H9 (cell line): Measurements from ENCODE around the gene STX8. TPM values are rescaled to one million over a fixed set of nuclear protein-coding genes. Genes with fewer than 3 reads are reported as not detected.

Source experiments
- DNase-seq: peaks from one replicate; pipeline ENCODE4 v3.0.0-alpha.2; 2017
- H2AFZ ChIP-seq: one replicate; pipeline ENCODE4 v1.6.1; 2013; ENCODE audit warnings: mild to moderate bottlenecking, low read length, control low read depth, moderate library complexity
- H2AK5ac ChIP-seq: 2 replicates; pipeline ENCODE4 v1.6.1; 2013; ENCODE audit warnings: low read length, control low read depth, mixed read lengths; ENCODE audit not compliant: insufficient read length
- H2BK120ac ChIP-seq: one replicate; pipeline ENCODE4 v1.6.1; 2013; ENCODE audit warnings: low read depth, mild to moderate bottlenecking, low read length, control low read depth, inconsistent platforms; ENCODE audit not compliant: poor library complexity, severe bottlenecking
- H2BK12ac ChIP-seq: 2 replicates; pipeline ENCODE4 v1.6.1; 2013; ENCODE audit warnings: low read length, control low read depth, mixed read lengths, low read depth; ENCODE audit not compliant: insufficient read length
- H2BK15ac ChIP-seq: 2 replicates; pipeline ENCODE4 v1.6.1; 2013; ENCODE audit warnings: low read depth, low read length, control low read depth
- H2BK20ac ChIP-seq: one replicate; pipeline ENCODE4 v1.6.1; 2013; ENCODE audit warnings: low read depth, mild to moderate bottlenecking, low read length, control low read depth, inconsistent platforms; ENCODE audit not compliant: poor library complexity, severe bottlenecking
- H2BK5ac ChIP-seq: 2 replicates; pipeline ENCODE4 v1.6.1; 2013; ENCODE audit warnings: low read length, control low read depth, mixed read lengths; ENCODE audit not compliant: insufficient read length
- H3K14ac ChIP-seq: 2 replicates; pipeline ENCODE4 v1.6.1; 2013; ENCODE audit warnings: low read length, control low read depth; ENCODE audit not compliant: insufficient read depth
- H3K18ac ChIP-seq: 2 replicates; pipeline ENCODE4 v1.6.1; 2013; ENCODE audit warnings: low read depth, mild to moderate bottlenecking, mixed read lengths, low read length, control low read depth; ENCODE audit not compliant: insufficient read length
- H3K23ac ChIP-seq: 2 replicates; pipeline ENCODE4 v1.6.1; 2013; ENCODE audit warnings: low read length, control low read depth, mixed read lengths, low read depth; ENCODE audit not compliant: insufficient read length
- H3K23me2 ChIP-seq: 2 replicates; pipeline ENCODE4 v1.6.1; 2013; ENCODE audit warnings: low read depth, mild to moderate bottlenecking, mixed read lengths, low read length, control low read depth; ENCODE audit not compliant: insufficient read length, poor library complexity, severe bottlenecking
- H3K27ac ChIP-seq: 2 replicates; pipeline ENCODE4 v1.5.1; 2013; ENCODE audit warnings: low read length, control low read depth, mixed read lengths, low read depth; ENCODE audit not compliant: insufficient read length
- H3K27me3 ChIP-seq: 2 replicates; pipeline ENCODE4 v1.6.1; 2013; ENCODE audit warnings: low read length, control low read depth, inconsistent platforms; ENCODE audit not compliant: insufficient read depth
- H3K4ac ChIP-seq: 2 replicates; pipeline ENCODE4 v1.6.1; 2013; ENCODE audit warnings: low read depth, mild to moderate bottlenecking, control low read depth, inconsistent platforms, low read length, moderate library complexity
- H3K4me1 ChIP-seq: 2 replicates; pipeline ENCODE4 v1.6.1; 2013; ENCODE audit warnings: low read length, control low read depth, inconsistent platforms; ENCODE audit not compliant: insufficient read depth
- H3K4me2 ChIP-seq: 2 replicates; pipeline ENCODE4 v1.6.1; 2013; ENCODE audit warnings: low read length, control low read depth, mixed read lengths; ENCODE audit not compliant: insufficient read length, insufficient read depth
- H3K56ac ChIP-seq: 2 replicates; pipeline ENCODE4 v1.6.1; 2013; ENCODE audit warnings: low read depth, mild to moderate bottlenecking, mixed read lengths, low read length, control low read depth; ENCODE audit not compliant: insufficient read length
- H3K79me1 ChIP-seq: 2 replicates; pipeline ENCODE4 v1.6.1; 2013; ENCODE audit warnings: low read depth, mild to moderate bottlenecking, moderate library complexity, low read length, control low read depth, inconsistent platforms; ENCODE audit not compliant: insufficient read depth, poor library complexity, severe bottlenecking
- H3K79me2 ChIP-seq: 2 replicates; pipeline ENCODE4 v1.6.1; 2013; ENCODE audit warnings: low read length, control low read depth, inconsistent platforms; ENCODE audit not compliant: insufficient read depth
- H3K9ac ChIP-seq: 2 replicates; pipeline ENCODE4 v1.6.1; 2013; ENCODE audit warnings: low read length, control low read depth, mixed read lengths; ENCODE audit not compliant: insufficient read length; ENCODE audit errors: extremely low read depth
- H3K9me3 ChIP-seq: one replicate; pipeline ENCODE4 v1.6.1; 2013; ENCODE audit warnings: low read depth, low read length, inconsistent platforms; ENCODE audit not compliant: control insufficient read depth
- H3T11ph ChIP-seq: one replicate; pipeline ENCODE4 v1.6.1; 2013; ENCODE audit warnings: mild to moderate bottlenecking, low read length, control low read depth, inconsistent platforms
- H4K20me1 ChIP-seq: one replicate; pipeline ENCODE4 v1.6.1; 2013; ENCODE audit not compliant: control insufficient read depth, insufficient read length, insufficient read depth
- H4K5ac ChIP-seq: 2 replicates; pipeline ENCODE4 v1.6.1; 2013; ENCODE audit warnings: low read depth, mild to moderate bottlenecking, mixed read lengths, low read length, control low read depth; ENCODE audit not compliant: insufficient read length
- H4K8ac ChIP-seq: replicated peaks from 2 replicates; pipeline ENCODE4 v1.6.1; 2013; ENCODE audit warnings: low read length, control low read depth, mixed read lengths, low read depth; ENCODE audit not compliant: insufficient read length
- H4K91ac ChIP-seq: 2 replicates; pipeline ENCODE4 v1.6.1; 2013; ENCODE audit warnings: low read depth, mild to moderate bottlenecking, moderate library complexity, mixed read lengths, low read length, control low read depth; ENCODE audit not compliant: insufficient read length
- H3K27ac Mint-ChIP-seq, 3 experiments: 2 replicates in 2 of 3; 3 replicates in 1 of 3; pipeline ENCODE4 v1.8.0; 2020 to 2021; ENCODE audit warnings: mixed read lengths in 3 of 3, mild to moderate bottlenecking in 1 of 3, moderate library complexity in 1 of 3
- H3K27me3 Mint-ChIP-seq: 2 replicates; pipeline ENCODE4 v1.8.0; 2021; ENCODE audit warnings: low read depth, mild to moderate bottlenecking, moderate library complexity, mixed read lengths
- H3K36me3 Mint-ChIP-seq, 3 experiments: 2 replicates in 2 of 3; 3 replicates in 1 of 3; pipeline ENCODE4 v1.8.0; 2020 to 2021; ENCODE audit warnings: low read depth in 3 of 3, mixed read lengths in 3 of 3; ENCODE audit not compliant: insufficient read depth in 1 of 3
- H3K4me1 Mint-ChIP-seq, 2 experiments: 2 replicates each; pipeline ENCODE4 v1.8.0; 2020; ENCODE audit warnings: mixed read lengths in 2 of 2
- H3K4me3 Mint-ChIP-seq, 2 experiments: 2 replicates in 1 of 2; 3 replicates in 1 of 2; pipeline ENCODE4 v1.8.0; 2020 to 2021; ENCODE audit warnings: mild to moderate bottlenecking in 2 of 2, mixed read lengths in 2 of 2, moderate library complexity in 1 of 2
- H3K9me3 Mint-ChIP-seq, 2 experiments: 2 replicates in 1 of 2; 3 replicates in 1 of 2; pipeline ENCODE4 v1.8.0; 2020; ENCODE audit warnings: mild to moderate bottlenecking in 2 of 2, mixed read lengths in 2 of 2, moderate library complexity in 1 of 2
- CTCF ChIP-seq: fragments of 200-600 bp; sonication (generic); conservative IDR thresholded peaks from 3 replicates; pipeline ENCODE4 v1.8.0; 2021; ENCODE audit warnings: antibody characterized with exemption, mild to moderate bottlenecking
- WGBS: extraction: QIAGEN DNeasy Blood & Tissue Kit; methylation state at CpG from one replicate; pipeline ENCODE4 v1.1.7; 2013; ENCODE audit warnings: missing lambda C conversion rate, low lambda C conversion rate, mixed read lengths; ENCODE audit not compliant: insufficient read length; ENCODE audit errors: extremely low coverage; 5-methylcytosine and 5-hydroxymethylcytosine counted together
- total RNA-seq: library from RNA; stranded (reverse); gene quantifications from 2 replicates; pipeline ENCODE4 v1.2.1, GENCODE V29; 2021

The STX8 gene
- total RNA-seq, 1 experiment from 2014 or later = 55.1 TPM

DNA sequence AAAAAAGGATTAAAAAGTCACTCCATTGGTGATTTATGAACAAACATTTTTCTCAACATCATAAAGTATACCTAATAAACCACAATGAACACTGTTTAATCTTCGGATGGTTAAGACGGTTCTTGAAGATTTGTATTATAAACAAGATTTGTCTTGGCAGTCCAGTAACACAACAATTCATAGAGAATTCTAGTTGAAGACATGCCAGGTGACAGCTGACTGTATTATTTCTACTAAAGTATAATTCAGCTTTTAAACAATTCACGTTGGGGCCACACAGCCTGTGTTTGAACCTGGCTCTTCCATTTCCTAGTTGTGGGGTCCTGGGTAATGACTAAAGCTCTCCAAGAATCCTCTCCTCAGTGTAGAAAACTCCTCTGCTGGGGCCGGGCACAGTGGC is 22.0 kb downstream of the STX8 start:
- Histone ChIP-seq H2AFZ (no peak overlapping the region), H4K91ac (no peak overlapping the region), H3K4me1 (no peaks in the 10 kb centered on the region), H3K4me2 (no peak overlapping the region), H3K4ac (no peak overlapping the region), H4K5ac (no peak overlapping the region), H3K79me1 (no peaks in the 10 kb centered on the region), H4K20me1 (no peaks in the 10 kb centered on the region), H3K23me2 (no peaks in the 10 kb centered on the region), H3K56ac (no peak overlapping the region), H3K79me2 (no peaks in the 10 kb centered on the region), H2BK20ac (no peak overlapping the region), H3K27ac (no peak overlapping the region), H3K14ac (no peak overlapping the region), H2BK120ac (no peak overlapping the region), H3T11ph (no peak overlapping the region), H4K8ac (no peak overlapping the region), H3K9me3 (no peaks in the 10 kb centered on the region), H3K18ac (no peak overlapping the region), H3K23ac (no peak overlapping the region), H2BK12ac (no peak overlapping the region), H3K27me3 (no peaks in the 10 kb centered on the region), H2BK5ac (no peak overlapping the region), H3K9ac (no peak overlapping the region), H2AK5ac (no peak overlapping the region), H2BK15ac (no peak overlapping the region)
- DNase-seq = no peak
- no peaks in the 10 kb centered on the region for H3K27me3 Mint-ChIP-seq
- no CpG with 5 or more reads among the region's 4 CpGs for WGBS
- TF ChIP-seq CTCF = no peak
- H3K27ac Mint-ChIP-seq = no peak overlapping the region
- H3K4me1 Mint-ChIP-seq = no peaks in the 10 kb centered on the region
- no peaks in the 10 kb centered on the region for H3K36me3 Mint-ChIP-seq
- H3K9me3 Mint-ChIP-seq = no peaks in the 10 kb centered on the region
- no peak overlapping the region for H3K4me3 Mint-ChIP-seq
